NCI-H187 treated with DMSO at 0.1 percent for 48 hours (cell line): ENCODE results near the gene UBXN1.
"Not testable (repeated sequence)": the region's sequence is repeated elsewhere in the genome, so short reads cannot be mapped to it uniquely, and the experiment has no call there.

Source experiments
- DNase-seq: peaks from one replicate; lab custom pipeline; 2025; lab: John Stamatoyannopoulos, UW

Gene UBXN1

GRCh38 chr11:62671608-62672389, 7.1 kb downstream of the UBXN1 start, which contains the start of the genes LBHD1 and UQCC3:
Gene LBHD1 (minus strand): TSS chr11:62672267. CDS start chr11:62670031, 2,236 bp downstream.
Gene UQCC3 (plus strand): TSS chr11:62671673. CDS start chr11:62671746, 73 bp downstream.
- peak; percentile 54 for DNase-seq

- DNase-seq, result no peak
These were observed 7.7 kb downstream of the UBXN1 start for GRCh38 chr11:62671236-62671607.

- DNase-seq, result no peak
These were observed 9.3 kb downstream of the UBXN1 start for GRCh38 chr11:62669420-62670161.

GRCh38 chr11:62667460-62667859, 11.4 kb downstream of the UBXN1 start:
- DNase-seq, result no peak

- DNase-seq, result no peak
These were observed 12.5 kb downstream of the UBXN1 start for GRCh38 chr11:62666259-62666926.

GRCh38 chr11:62665599-62666258, 13.1 kb downstream of the UBXN1 start:
- no peak for DNase-seq

GRCh38 chr11:62665075-62665598, 13.7 kb downstream of the UBXN1 start, which contains the start of the genes C11orf98 and CSKMT:
Gene C11orf98 (minus strand): TSS chr11:62665210. CDS start chr11:62665169, 41 bp downstream.
Gene CSKMT (plus strand): TSS chr11:62665312. CDS start chr11:62665880, 568 bp downstream.
- DNase-seq, result peak; percentile 78

GRCh38 chr11:62664405-62665074, 14.3 kb downstream of the UBXN1 start:
- DNase-seq, result peak; percentile 31

GRCh38 chr11:62656796-62657429, 22.0 kb downstream of the UBXN1 start:
- no peak for DNase-seq

- DNase-seq, result no peak
These were observed 24.6 kb downstream of the UBXN1 start for GRCh38 chr11:62654297-62654696.

GRCh38 chr11:62652161-62653006, 26.5 kb downstream of the UBXN1 start:
- no peak for DNase-seq

- not testable (repeated sequence) for DNase-seq
These were observed 28.6 kb downstream of the UBXN1 start for GRCh38 chr11:62650283-62650682.

- DNase-seq, result no peak
These were observed 29.4 kb downstream of the UBXN1 start for GRCh38 chr11:62649486-62649885.

- no peak for DNase-seq
These were observed 29.9 kb downstream of the UBXN1 start for GRCh38 chr11:62648967-62649364.

- no peak for DNase-seq
These were observed 30.5 kb downstream of the UBXN1 start for GRCh38 chr11:62648185-62648966.

- DNase-seq, result no peak
These were observed 31.3 kb downstream of the UBXN1 start for GRCh38 chr11:62647609-62648005.

- no peak for DNase-seq
These were observed 31.9 kb downstream of the UBXN1 start for GRCh38 chr11:62646825-62647608.
